ENCODE data around the gene NDRG3.

Gene NDRG3

GRCh38 chr20:36607586-36608387 lies 138.1 kb downstream of the NDRG3 start:
- TF ChIP-seq, protein P1, sequence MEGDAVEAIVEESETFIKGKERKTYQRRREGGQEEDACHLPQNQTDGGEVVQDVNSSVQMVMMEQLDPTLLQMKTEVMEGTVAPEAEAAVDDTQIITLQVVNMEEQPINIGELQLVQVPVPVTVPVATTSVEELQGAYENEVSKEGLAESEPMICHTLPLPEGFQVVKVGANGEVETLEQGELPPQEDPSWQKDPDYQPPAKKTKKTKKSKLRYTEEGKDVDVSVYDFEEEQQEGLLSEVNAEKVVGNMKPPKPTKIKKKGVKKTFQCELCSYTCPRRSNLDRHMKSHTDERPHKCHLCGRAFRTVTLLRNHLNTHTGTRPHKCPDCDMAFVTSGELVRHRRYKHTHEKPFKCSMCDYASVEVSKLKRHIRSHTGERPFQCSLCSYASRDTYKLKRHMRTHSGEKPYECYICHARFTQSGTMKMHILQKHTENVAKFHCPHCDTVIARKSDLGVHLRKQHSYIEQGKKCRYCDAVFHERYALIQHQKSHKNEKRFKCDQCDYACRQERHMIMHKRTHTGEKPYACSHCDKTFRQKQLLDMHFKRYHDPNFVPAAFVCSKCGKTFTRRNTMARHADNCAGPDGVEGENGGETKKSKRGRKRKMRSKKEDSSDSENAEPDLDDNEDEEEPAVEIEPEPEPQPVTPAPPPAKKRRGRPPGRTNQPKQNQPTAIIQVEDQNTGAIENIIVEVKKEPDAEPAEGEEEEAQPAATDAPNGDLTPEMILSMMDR (conservative IDR thresholded peaks at IDR 0.05), result no peak
- H3K27ac ChIP-seq, result peak overlapping the region; percentile 90; the same call in 1 of the 2 replicates

- TF ChIP-seq, protein P1 (conservative IDR thresholded peaks at IDR 0.05), result no peak
Observed at GRCh38 chr20:36606158-36607066, 139.5 kb downstream of the NDRG3 start.

GRCh38 chr20:36605399-36606157 lies 140.3 kb downstream of the NDRG3 start, which contains the start of gene RAB5IF:
TSS of gene RAB5IF (plus strand) at chr20:36605779. CDS start at chr20:36605952, 173 bp downstream.
- TF ChIP-seq, protein P1 (conservative IDR thresholded peaks at IDR 0.05), result peak; percentile 97
- H3K27ac ChIP-seq, result peak within 1 kb of the TSS; percentile 90

More at GRCh38 chr20:36606158-36607066, 139.5 kb downstream of the NDRG3 start:
- H3K27ac ChIP-seq, result peak overlapping the region; percentile 90

DNA sequence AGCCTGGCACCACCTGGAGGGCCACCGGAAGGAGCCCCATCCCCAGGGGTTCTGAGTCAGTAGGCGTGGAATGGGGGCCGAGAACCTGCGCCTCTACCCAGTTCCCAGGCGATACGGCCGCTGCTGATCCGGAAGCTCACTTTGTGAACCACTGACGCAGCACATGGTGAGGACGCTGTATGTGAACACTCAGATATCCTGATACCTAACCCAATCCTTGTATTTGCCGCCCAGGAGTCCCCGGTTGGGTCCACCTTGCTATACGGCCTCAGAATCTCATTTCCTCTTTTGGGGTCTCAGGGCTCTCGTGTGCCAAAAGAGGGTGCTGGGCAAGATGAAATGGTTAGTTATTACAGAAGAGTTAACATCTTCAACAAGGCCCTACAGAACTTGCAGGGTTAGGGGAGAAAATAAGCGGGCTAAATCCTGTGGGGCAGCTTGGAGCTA lies 140.9 kb downstream of the NDRG3 start:
- TF ChIP-seq, protein P1 (conservative IDR thresholded peaks at IDR 0.05), result no peak
- H3K27ac ChIP-seq, result peak overlapping the region; percentile 90

All from VCaP (cell line).